ENCODE results near the gene RAPSN.
A peak's percentile ranks its signal among the peaks of the same experiment; 100 is the strongest.

The RAPSN gene

DNA sequence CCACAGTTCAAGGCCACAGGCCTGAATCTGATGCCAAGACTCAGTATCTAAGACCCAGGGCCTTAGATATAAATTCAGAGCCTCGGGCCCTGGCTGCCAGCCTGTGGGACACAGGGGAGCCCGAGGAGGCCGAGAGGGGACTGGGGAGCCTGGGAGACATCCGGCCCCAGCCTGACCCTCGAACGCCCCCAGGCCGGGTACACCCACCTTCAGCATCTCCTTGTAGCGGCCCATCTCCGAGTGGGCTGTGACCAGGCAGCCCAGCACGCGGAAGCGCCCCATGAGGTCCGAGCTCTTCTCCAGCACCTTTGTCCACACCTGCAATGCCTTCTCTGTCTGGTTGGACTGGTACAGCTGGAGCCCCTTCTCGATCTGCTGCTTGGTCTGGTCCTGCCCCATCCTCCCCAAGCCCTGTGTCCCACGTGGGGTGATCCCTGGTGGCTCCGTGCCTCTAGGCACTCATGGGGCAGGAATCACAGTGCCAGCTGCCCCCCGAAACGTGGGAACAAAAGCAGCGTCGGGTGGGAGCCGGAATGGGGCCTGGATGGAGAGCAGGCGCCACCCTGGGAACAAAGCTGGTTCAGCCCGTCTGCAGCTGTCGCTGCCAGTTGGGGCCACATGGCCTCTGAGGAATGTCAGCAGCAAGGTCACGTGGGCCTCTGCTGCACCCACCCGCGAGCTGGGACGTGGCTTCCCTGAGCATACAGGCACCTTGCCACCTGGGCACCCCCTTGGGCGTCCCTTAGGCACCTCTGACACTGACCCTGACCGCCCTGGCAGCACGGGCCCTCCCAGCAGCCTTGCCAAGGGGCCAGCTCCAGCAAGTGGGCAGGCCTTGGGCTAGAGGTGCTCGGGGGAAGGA is at the start of gene RAPSN:
TSS of gene RAPSN (minus strand) at position 571 of the 862 bp plus-strand sequence. CDS start at position 399, 172 bp downstream.
- DNase-seq: no peak

DNA sequence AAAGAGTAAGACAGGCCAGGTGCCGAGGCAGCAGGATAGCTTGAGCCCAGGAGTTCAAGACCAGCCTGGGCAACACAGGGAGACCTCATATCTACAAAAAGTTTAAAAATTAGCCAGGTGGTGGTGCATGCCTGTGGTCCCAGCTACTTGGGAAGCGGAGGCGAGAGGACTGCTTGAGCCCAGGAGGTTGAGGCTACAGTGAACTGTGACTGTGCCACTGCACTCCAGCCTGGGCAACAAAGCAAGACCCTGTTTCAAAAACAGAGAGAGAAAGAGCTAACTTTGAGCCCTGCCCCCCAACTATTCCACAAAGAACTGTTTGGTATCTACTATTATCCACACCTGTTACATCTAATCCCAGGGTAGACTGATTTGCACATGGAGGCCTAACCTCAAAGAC is 49.2 kb upstream of the RAPSN start:
- no peak for DNase-seq

DNA sequence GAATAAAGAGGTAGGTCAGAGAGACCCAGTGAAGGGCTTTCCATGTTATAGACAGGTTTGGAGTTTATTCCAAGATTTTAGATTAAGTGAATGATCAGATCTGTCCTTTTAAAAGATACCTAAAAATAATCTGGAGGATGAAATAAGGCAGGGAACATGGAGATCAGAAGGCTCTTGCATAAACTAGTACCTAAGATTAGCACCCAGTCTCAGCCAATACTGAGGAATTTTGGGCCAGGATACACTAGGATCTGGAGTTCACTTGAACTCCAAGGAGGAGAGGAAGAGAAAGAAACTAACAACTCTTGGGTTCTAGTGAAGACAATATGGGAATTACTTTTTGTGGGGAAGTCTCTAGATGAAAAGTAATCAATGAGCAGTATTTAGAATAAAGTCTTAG is 47.9 kb upstream of the RAPSN start:
- DNase-seq: no peak

DNA sequence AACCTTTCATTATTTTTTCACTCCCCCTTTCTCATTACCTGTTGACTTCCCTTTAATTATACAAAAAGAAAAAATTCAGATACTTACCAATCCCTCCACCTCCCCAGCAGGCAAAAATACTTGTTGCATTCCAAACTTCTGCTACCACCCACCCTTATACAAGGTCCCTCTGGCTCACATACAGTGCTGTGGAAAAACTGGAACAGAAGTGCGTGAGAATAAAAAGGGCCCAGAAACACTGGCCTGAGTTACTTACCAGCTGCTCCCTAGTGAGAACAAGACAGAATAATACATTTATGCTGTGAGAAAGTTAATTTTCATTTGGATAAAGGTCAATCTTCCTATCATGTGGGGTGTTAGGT is 46.9 kb upstream of the RAPSN start:
- DNase-seq: no peak

DNA sequence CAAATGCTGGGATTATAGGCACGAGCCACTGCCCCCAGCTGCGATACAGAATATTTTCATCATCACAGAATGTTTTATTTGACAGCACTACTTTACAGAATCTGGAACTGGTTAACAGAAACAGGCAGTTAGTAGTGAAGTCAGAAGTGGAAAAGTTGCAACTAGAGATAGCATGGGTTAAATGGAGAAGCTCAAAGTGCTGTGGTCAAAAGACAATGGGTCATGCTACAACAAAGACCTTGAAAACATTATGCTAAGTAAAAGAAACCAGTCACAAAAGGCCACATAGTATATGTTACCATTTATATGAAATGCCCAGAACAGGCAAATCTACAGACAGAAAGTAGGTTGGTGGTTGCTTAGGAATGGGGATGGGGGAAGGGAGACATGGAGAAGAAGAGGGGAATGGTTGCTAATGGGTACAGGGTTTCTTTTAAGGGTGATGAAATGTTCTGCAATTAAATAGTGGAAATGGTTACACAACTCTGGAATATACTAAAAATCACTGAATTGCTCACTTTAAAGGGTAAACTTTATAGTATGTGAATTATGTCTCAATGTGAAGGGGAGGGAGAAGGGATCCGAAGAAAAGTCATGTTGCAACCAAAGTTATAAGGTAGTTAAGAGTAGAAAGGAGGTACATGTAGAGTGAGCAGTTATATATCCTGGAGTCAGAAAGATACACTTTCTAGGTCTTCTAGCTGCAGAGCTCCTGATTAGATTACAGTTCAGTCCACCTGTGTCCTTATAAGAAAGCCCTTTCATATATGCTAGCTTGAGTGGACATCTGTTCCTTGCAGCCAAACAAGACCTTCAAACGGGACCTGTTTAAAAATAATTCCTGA is 46.3 kb upstream of the RAPSN start:
- no peak for DNase-seq

DNA sequence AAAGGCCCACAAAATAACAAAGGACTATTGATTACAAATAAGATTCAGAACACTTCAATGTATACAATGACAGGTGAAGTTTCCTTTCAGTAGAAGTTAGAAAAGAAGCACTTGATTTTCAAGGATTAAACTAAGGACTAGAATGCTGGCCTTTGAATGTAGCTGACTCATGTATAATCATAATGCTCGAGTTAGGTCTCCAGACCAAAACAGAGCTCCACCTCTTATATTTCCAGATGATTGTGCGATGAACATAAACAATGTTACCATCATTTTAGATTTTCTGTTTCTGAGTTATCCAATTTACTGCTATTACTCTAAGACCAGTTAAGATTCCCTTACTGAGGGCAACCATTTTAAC is 40.4 kb upstream of the RAPSN start:
- no peak for DNase-seq

DNA sequence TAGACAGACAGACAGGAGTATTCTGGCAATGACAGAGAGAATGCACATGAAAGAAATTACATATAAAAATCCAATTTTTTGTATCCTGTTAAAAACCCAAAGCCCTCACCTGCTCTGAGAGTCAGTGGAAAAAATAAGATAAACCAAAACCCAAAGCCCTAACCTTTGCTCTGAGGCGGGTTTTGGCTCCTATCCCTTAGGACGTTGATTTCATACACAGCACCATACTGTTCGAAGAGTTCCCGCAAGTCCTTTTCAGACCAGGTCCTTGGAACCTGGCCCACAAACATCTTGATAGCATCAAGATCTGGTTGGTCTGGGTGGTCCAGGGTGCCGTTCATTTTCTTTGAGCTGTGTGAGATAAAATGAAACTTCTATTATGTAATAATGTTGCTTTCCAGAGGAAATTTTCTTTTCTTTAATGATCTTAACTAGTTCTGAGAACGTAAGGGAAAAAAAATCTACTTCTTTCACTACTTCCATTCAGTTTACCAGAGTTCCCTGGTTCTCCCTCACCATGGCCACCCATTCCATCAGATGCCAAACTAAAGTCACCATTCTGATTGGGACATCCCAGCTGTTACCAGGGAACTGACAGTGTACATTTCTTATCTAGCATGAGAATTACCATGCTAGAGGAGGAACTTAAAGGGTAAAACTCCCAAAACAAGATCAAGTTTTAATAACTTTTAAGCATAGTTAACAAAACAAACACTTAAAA is 39.9 kb upstream of the RAPSN start:
- no peak for DNase-seq

DNA sequence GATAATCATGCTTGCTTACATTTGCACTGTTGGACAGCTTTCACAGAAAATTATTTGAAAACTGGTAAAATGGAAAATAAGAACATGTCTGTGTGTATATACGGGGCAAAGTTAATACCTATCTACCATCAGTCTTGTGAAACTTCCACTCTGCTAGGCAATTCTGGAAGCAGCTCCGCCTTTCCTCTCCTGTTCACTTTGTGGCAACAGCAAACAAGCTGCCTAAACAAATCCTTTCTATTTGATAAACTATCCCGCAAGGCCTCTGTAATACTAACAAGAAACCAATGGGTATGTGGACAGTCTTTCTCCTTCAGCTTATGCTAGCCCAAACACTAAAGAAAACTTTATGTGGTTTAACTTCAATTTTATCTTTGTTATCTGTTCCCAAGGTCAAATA is 39.2 kb upstream of the RAPSN start:
- DNase-seq: no peak

DNA sequence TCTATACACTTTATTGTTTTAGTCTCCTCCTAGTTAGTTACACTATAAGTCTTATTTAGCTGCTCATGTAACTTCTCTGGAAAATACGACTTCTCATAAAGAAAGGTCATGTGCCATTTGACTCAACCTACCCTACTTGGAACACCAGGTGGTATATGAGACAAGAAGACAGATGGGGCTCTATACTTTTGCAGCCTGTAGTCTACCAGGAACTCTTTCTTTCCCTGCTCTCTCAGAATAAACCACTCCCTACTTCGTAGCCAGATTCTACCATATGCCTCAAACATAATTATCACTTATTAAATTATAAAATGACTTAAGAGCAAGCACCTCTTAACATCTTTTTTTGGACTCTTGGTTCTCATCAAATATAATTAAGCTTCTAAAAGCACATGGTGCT is 38.5 kb upstream of the RAPSN start:
- no peak for DNase-seq

DNA sequence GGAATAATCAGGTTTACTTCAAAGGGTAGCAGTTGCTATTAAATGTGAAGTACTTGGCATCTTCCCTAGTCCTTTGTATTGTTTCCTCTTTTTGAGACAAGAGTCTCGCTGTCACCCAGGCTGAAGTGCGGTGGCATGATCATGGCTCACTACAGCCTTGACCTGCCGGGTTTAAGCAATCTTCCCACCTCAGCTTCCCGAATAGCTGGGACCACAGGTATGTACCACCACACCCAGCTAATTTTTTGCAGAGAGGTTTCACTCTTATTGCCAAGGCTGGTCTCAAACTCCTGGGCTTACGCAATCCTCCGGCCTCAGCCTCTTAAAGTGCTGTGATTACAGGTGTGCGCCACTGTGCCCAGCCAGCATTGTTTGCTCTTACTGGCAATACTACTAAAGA is 36.2 kb upstream of the RAPSN start:
- no peak for DNase-seq

DNA sequence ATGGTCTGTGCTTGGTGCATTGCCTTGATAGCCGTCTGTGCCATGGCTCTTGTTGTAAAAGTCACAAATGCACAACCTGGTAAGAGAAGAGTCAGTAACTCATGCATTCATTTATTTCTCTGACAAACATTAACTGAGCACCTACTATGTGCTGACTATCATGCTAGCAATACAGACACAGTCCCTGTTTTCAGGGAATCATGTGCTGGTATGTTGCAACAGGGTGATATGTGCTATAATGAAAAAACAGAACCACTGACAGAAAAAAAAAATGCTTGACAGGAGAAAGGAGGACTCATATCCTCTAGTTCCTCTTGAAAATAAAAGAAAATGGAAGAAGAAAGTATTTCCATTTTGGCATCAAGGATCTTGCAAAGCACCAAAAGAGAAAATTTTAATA is 34.5 kb upstream of the RAPSN start:
- DNase-seq: no peak

DNA sequence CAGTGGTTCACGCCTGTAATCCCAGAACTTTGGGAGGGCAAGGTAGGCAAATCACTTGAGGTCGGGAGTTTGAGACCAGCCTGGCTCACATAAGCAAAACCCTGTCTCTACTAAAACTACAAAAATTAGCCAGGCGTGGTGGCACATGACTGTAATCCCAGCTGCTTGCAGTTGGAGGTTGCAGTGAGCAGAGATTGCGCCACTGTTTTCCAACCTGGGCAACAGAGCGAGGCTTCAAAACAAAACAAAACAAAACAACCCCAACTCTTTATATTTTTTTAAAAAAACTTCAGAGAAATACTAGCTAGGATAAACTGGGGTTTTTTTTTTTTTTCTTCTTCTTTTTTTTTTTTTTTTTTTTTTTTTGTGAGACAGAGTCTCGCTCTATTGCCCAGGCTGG is 31.8 kb upstream of the RAPSN start:
- no peak for DNase-seq

DNA sequence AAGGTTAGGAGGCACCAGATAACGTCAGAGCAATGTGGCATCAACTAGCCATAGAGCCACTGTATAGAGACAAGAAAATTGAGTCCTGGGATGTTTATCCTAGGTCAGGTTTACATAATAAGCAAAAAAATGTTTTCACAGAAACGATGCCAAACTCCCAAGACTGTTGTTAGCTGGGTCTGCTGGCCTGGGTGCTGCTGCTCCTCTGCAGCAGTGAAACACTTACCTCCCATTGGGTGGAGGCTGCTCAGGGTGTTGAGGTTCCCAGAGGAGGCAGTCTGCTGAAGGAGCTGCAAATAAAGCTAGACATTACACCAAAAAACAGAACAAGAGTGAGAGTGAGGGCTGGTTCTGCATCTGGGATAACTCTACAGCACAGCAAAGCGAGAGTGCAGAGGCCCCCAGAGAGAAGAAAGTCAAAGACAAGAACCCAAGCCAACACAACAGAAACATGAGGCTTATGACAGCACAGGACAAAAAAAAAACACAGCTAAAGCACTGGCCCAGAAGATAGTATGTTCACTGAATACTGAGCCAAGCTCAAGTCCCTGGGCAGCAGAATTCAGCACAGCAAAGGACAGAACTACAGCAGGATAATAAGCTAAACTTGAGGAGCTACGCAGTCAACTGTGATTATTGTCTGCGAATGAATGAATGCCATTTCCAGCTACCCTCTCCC is 29.9 kb upstream of the RAPSN start:
- DNase-seq: no peak

DNA sequence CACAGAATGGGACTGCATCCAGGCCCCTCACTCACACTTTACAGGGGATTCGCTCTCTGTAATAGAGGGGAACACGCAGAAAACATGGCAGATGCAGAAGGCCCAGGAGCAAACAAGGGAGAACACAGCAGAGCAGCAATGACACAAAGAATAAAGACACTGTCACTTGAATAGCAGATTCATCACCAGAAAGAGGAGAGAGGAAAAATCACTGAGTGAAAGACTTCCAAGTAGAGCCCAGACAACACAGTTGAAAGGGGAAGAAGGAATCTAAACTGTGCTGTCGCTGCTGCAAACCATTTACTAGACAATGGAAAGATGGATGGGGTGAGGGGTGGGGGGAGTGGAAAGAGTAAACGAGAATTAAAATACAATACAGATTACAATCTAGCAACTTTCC is 28.8 kb upstream of the RAPSN start:
- no peak for DNase-seq

DNA sequence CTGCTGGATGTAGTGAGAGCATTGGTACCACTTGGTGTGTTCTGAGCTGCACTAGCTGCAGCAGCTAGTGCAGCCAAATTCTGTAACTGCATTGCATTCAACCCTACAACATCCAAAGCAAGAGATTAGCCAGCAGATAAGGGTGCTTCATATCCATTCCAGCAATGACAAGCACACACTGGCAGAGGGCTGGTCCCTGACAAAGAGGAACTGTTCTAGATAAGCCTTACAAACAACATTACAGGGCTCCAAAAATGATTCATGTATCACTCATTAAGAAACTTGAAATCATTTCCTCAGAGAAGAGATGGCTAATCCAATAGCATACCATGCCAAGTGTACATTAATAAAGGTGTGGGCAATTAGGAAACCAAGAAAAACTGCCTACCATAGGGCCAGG is 28.4 kb upstream of the RAPSN start:
- no peak for DNase-seq

DNA sequence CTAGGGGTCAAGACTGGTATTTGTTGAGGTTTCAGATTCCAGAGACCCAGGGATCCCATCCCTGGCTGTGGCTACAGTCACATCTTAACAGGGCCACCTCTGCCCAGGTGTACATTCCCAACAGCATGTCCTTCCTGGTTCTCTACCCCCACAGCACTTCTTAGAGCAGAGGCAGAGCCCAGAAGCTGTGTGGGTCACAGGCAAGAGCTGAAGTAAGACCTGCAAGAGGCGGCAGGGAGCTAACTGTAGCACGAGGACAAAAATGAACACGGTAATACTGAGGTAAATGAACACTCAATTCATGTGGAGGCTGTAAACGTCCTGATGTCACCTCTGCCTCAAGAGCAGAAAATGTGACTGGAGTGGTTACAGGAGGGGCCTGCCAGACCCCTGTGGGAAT is 21.7 kb upstream of the RAPSN start:
- no peak for DNase-seq

DNA sequence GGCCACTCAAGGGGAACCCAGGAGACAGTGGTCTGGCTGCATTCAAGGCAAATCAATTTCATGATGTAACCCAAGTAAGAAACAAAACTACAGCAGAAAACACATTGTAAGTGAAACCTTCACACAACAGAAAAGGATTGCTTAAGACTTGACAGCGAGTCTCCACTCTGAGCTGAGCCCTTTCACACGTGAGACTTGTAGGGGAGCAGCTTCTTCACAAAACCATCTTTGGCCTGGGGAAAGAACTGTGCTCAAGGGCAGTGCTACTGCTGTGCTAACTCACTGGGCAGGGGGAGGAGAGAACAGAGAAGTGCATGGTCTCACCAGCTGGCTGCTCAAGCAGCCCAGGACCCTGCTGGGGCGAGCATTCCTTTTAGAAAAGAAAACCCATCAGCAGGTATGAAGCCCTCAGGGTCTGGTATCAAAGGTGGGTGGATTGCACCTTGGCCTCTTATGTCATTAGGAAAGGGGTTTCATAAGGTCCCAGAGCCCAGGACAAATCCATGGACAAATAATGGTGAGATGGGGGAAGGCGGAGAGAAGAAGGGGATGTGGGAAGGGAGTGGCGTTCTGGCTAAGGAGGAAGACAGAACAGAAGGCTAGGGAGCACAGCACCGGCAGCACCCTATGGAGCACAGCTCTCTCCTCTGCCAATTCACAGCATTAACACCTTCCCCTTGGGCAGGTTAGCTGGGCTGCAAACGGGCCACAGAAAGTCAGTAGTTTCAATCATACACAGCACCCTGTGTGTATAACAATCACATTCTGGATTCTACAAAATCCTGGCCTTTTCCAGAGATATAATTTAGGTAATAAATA is 20.6 kb upstream of the RAPSN start:
- no peak for DNase-seq

DNA sequence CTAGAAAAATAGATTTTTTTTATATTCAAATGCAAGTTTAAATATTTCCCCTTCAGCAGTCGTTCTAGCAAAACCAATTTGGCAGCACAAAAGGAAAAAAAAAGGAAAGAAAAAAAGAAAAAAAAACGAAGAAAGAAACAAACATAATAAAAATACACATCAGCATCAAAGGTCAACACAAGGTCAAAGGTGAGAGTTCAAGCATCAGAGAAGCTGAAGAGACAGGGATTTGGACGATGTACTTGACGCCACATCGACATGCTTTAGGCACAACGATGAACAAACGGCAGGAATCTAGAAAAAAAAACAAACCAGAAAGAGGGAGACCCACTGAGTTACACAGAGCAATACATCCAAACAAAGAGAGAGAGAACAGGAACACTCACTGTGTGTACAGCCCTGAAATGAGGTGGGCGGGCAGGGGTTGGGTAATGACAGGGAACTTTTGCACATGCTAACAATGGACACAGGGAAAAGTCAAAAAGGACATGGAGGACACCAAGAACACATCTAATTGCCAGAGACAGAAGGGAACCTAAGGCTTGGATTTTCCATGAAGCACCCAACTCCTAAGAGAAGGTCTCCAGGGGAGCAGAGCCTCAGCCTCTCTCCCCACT is 19.8 kb upstream of the RAPSN start:
- DNase-seq: no peak

DNA sequence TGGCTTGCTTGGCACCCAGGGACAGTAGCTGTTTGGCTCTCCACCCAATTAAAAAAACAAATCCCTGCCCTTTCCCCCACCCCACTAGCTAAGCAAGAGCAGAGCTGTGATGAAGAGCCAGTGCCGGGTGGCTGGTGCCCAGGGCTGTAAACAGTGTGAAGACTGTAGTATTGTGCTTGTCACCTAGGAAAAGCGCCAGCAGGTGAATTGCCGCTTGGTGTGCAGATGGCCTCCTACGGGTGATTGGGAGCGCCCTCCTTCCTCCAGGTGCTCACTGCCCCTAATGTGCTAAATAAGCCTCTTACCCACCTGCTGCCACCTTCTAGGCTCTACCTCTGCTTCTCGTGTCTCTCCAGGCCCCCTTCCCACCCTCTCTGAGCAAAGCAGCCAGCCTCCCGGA is 18.4 kb upstream of the RAPSN start:
- peak; percentile 5 for DNase-seq

DNA sequence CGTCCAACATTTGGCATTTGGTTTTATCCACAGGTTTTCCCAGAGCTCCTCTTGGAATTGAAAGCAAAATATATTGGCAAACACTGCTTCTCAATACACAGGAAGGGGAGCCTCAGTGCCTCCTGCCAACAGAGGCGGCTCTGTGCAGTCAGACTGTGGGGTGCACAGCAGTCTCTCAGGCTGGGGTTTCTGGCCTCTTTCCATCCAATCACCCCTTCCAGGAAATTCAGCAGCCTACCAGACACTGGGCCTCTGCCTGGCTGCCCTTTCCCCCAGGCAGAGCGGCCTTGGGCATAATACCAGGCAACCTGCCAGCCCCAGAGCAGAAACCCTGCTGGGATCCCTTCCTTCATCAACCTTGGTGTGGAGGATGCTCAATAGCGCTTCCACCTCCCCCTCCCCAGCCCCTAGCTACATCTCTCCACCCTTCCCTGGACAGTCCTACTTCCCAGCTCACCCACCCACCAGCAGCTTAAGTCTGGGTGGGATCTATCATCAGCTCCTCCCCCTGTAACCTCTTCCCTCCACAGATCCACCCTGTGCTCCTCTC is 17.8 kb upstream of the RAPSN start:
- no peak for DNase-seq

DNA sequence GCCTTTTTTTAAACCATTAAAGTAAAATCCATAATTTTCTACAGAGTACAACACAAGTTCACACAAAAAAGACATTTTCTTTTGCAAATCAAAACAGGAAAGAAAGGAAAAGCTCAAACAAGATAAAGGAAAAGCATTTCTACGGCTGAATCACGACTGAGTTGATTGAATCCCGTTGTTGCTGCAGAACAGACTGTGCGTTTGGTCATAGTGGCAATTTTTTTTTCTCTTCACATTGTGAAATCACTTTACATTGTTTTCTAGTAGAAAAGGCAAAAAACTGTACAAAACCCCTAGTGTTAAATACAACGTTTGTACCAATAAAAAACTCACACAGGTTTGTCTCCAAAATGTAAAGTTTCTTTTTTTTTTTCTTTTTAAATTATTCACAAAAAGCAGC is 17.3 kb upstream of the RAPSN start:
- DNase-seq: no peak
